CD14-positive monocyte (primary cell): ENCODE results near the gene WWOX. TPM values are rescaled to one million over a fixed set of nuclear protein-coding genes. Genes with fewer than 3 reads are reported as not detected.

Source experiments
- DNase-seq, 3 donors: peaks; one replicate each; pipeline ENCODE4 v3.0.0-alpha.2; 2011 to 2022
- H2AFZ ChIP-seq: 2 replicates; pipeline ENCODE4 v1.6.0; 2012; ENCODE audit warnings: mild to moderate bottlenecking, low read depth, low read length, inconsistent platforms; ENCODE audit not compliant: insufficient read depth, poor library complexity, severe bottlenecking
- H3K27ac ChIP-seq, 2 donors: 1 replicate in 1 of 2; 2 replicates in 1 of 2; pipeline ENCODE4 v1.5.1; 2012 to 2013; ENCODE audit warnings: low read length in 2 of 2, control low read depth in 1 of 2, inconsistent platforms in 1 of 2, low read depth in 1 of 2, mild to moderate bottlenecking in 1 of 2
- H3K27me3 ChIP-seq, 2 donors: one replicate each; pipeline versions ENCODE4 v1.6.0 to v1.6.1; 2011 to 2013; ENCODE audit warnings: low read length in 2 of 2; ENCODE audit not compliant: control insufficient read depth in 2 of 2, insufficient read depth in 2 of 2
- H3K36me3 ChIP-seq, 2 donors: replicated peaks in 1 of 2; 1 replicate in 1 of 2; 2 replicates in 1 of 2; pipeline versions ENCODE4 v1.5.1 to v1.6.1; 2012 to 2013; ENCODE audit warnings: low read length in 2 of 2, control low read depth in 1 of 2, inconsistent platforms in 1 of 2, mild to moderate bottlenecking in 1 of 2; ENCODE audit not compliant: insufficient read depth in 2 of 2, control insufficient read depth in 1 of 2
- H3K4me1 ChIP-seq, 2 donors: 1 replicate in 1 of 2; 2 replicates in 1 of 2; pipeline versions ENCODE4 v1.5.1 to v1.6.1; 2012 to 2013; ENCODE audit warnings: low read length in 2 of 2, control low read depth in 1 of 2, inconsistent platforms in 1 of 2, mild to moderate bottlenecking in 1 of 2, moderate library complexity in 1 of 2; ENCODE audit not compliant: insufficient read depth in 2 of 2, control insufficient read depth in 1 of 2
- H3K4me2 ChIP-seq: replicated peaks from 2 replicates; pipeline ENCODE3; 2012; ENCODE audit warnings: low read length, moderate library complexity, mild to moderate bottlenecking; ENCODE audit not compliant: poor library complexity, severe bottlenecking; ENCODE audit errors: extremely low read depth
- H3K4me3 ChIP-seq, 3 experiments: fragments of 200-600 bp in 1 of 3; sonication (generic) in 1 of 3; replicated peaks in 1 of 3; 1 replicate in 2 of 3; 2 replicates in 1 of 3; pipeline ENCODE4 v1.5.1; 2011 to 2013; ENCODE audit warnings: low read length in 3 of 3, mild to moderate bottlenecking in 3 of 3, control low read depth in 2 of 3, low read depth in 2 of 3, inconsistent platforms in 1 of 3, moderate library complexity in 1 of 3
- H3K79me2 ChIP-seq: 2 replicates; pipeline ENCODE4 v1.6.0; 2012; ENCODE audit warnings: mild to moderate bottlenecking, control low read depth, inconsistent platforms, low read length, moderate library complexity; ENCODE audit not compliant: insufficient read depth
- H3K9ac ChIP-seq: 2 replicates; pipeline ENCODE4 v1.6.0; 2017; ENCODE audit warnings: low read length, mild to moderate bottlenecking; ENCODE audit not compliant: insufficient read depth, poor library complexity, severe bottlenecking
- H3K9me3 ChIP-seq, 2 donors: replicated peaks in 1 of 2; 1 replicate in 1 of 2; 2 replicates in 1 of 2; pipeline versions ENCODE4 v1.5.1 to v1.6.1; 2012 to 2013; ENCODE audit warnings: low read length in 2 of 2, control low read depth in 1 of 2; ENCODE audit not compliant: control insufficient read depth in 1 of 2, insufficient read depth in 1 of 2
- H4K20me1 ChIP-seq: 2 replicates; pipeline ENCODE4 v1.6.0; 2012; ENCODE audit warnings: mild to moderate bottlenecking, low read length, control low read depth, moderate library complexity; ENCODE audit not compliant: insufficient read depth
- H3K27ac Mint-ChIP-seq, 7 donors: one replicate each; pipeline ENCODE4 v1.8.0; 2020; ENCODE audit warnings: mild to moderate bottlenecking in 7 of 7, mixed read lengths in 7 of 7, moderate library complexity in 6 of 7, inconsistent platforms in 2 of 7
- H3K27me3 Mint-ChIP-seq, 3 donors: one replicate each; pipeline ENCODE4 v1.8.0; 2021 to 2022; ENCODE audit warnings: low read depth in 3 of 3, mild to moderate bottlenecking in 3 of 3, mixed read lengths in 3 of 3, moderate library complexity in 3 of 3, inconsistent platforms in 1 of 3
- H3K36me3 Mint-ChIP-seq, 2 donors: one replicate each; pipeline ENCODE4 v1.8.0; 2020; ENCODE audit warnings: mixed read lengths in 2 of 2, inconsistent platforms in 1 of 2, mild to moderate bottlenecking in 1 of 2
- H3K4me1 Mint-ChIP-seq: one replicate; pipeline ENCODE4 v1.8.0; 2020; ENCODE audit warnings: mild to moderate bottlenecking, mixed read lengths
- H3K4me3 Mint-ChIP-seq, 2 donors: one replicate each; pipeline ENCODE4 v1.8.0; 2020; ENCODE audit warnings: mild to moderate bottlenecking in 2 of 2, mixed read lengths in 2 of 2, moderate library complexity in 1 of 2
- H3K9me3 Mint-ChIP-seq, 7 donors: one replicate each; pipeline ENCODE4 v1.8.0; 2020 to 2022; ENCODE audit warnings: mixed read lengths in 7 of 7, mild to moderate bottlenecking in 6 of 7, moderate library complexity in 6 of 7, inconsistent platforms in 2 of 7
- CTCF ChIP-seq: fragments of 200-600 bp; IDR thresholded peaks from one replicate; pipeline ENCODE4 v1.8.0; 2022; ENCODE audit warnings: antibody characterized with exemption, mild to moderate bottlenecking
- WGBS: methylation state at CpG from one replicate; pipeline ENCODE4 v1.1.5; 2013; ENCODE audit warnings: missing lambda C conversion rate; ENCODE audit not compliant: insufficient coverage; 5-methylcytosine and 5-hydroxymethylcytosine counted together
- intact Hi-C, 2 donors: fragments of 100-400 bp; cut with micrococcal nuclease; formaldehyde crosslinking; loops; one replicate each; pipeline versions ENCODE4 v1.15.0 to v1.15.1; 2023
- polyA plus RNA-seq, 3 donors: library from polyadenylated mRNA; depleted of rRNA in 1 of 3; unstranded in 2 of 3; stranded (reverse) in 1 of 3; fragments of 300-500 nt in 2 of 3; fragments of >200 nt in 1 of 3; fragmentation: Illumina TruSeq in 2 of 3; gene quantifications; 1 replicate in 2 of 3; 2 replicates in 1 of 3; pipeline ENCODE4 v1.2.3, GENCODE V29; 2012 to 2021

The WWOX gene
- polyA plus RNA-seq, 3 donors = 4.0 to 7.0 (median 6.3) TPM

GRCh38 chr16:78446486-78446885 is 347.0 kb downstream of the WWOX start:
- no peaks in the 10 kb centered on the region for H3K36me3 Mint-ChIP-seq

GRCh38 chr16:78446992-78447563 is 347.6 kb downstream of the WWOX start:
- DNase-seq = no peak
- no CpG with 5 or more reads among the region's 2 CpGs for WGBS
- no peak overlapping the region for H3K27ac ChIP-seq
- peaks cover 9% of the 10 kb centered on the region for H3K4me1 Mint-ChIP-seq
- no peaks in the 10 kb centered on the region for H3K27me3 Mint-ChIP-seq
- H3K9ac ChIP-seq = no peak overlapping the region
- no peak overlapping the region for H3K4me3 Mint-ChIP-seq
- intact Hi-C loops = no loop called here
- H3K4me1 ChIP-seq = no peaks in the 10 kb centered on the region
- no peaks in the 10 kb centered on the region for H3K27me3 ChIP-seq
- H3K27ac Mint-ChIP-seq = no peak overlapping the region
- no peaks in the 10 kb centered on the region for H4K20me1 ChIP-seq
- no peaks in the 10 kb centered on the region for H3K9me3 ChIP-seq
- no peaks in the 10 kb centered on the region for H3K79me2 ChIP-seq
- H3K9me3 Mint-ChIP-seq = no peaks in the 10 kb centered on the region
- H3K4me2 ChIP-seq = no peak overlapping the region
- no peak overlapping the region for H2AFZ ChIP-seq
- no peak overlapping the region for H3K4me3 ChIP-seq
- no peaks in the 10 kb centered on the region for H3K36me3 Mint-ChIP-seq
- H3K36me3 ChIP-seq = no peaks in the 10 kb centered on the region
- TF ChIP-seq CTCF = no peak

More at GRCh38 chr16:78446486-78446885, 347.0 kb downstream of the WWOX start:
- Mint-ChIP-seq H3K4me3 (no peak overlapping the region), H3K27me3 (no peaks in the 10 kb centered on the region), H3K9me3 (no peaks in the 10 kb centered on the region), H3K4me1 (peaks cover 9% of the 10 kb centered on the region), H3K27ac (no peak overlapping the region)
- H3K9ac ChIP-seq = no peak overlapping the region
- H3K79me2 ChIP-seq = no peaks in the 10 kb centered on the region
- no peak for DNase-seq
- no peak overlapping the region for H3K27ac ChIP-seq
- H2AFZ ChIP-seq = no peak overlapping the region
- no peaks in the 10 kb centered on the region for H3K9me3 ChIP-seq
- intact Hi-C loops = no loop called here
- H4K20me1 ChIP-seq = no peaks in the 10 kb centered on the region
- H3K36me3 ChIP-seq = no peaks in the 10 kb centered on the region
- TF ChIP-seq CTCF = no peak
- no peaks in the 10 kb centered on the region for H3K27me3 ChIP-seq
- H3K4me3 ChIP-seq = no peak overlapping the region
- no peaks in the 10 kb centered on the region for H3K4me1 ChIP-seq
- WGBS = no CpG with 5 or more reads among the region's 5 CpGs
- H3K4me2 ChIP-seq = no peak overlapping the region
